Inferior parietal cortex (tissue), 1 donor: ENCODE data around the gene PCBP3.

ENCODE experiments used
- DNase-seq: peaks from one replicate; pipeline ENCODE4 v3.0.0-alpha.2; 2016; ENCODE audit errors: extremely low spot score

Gene PCBP3

GRCh38 chr21:45981151-45982091 is 337.9 kb downstream of the PCBP3 start, which contains the start of gene COL6A1:
COL6A1 (plus strand) TSS chr21:45981770; CDS start chr21:45981851, 81 bp downstream.
- DNase-seq, result peak; percentile 34

GRCh38 chr21:45982092-45982757 is 338.7 kb downstream of the PCBP3 start:
- DNase-seq, result no peak

- no peak for DNase-seq
Observed at GRCh38 chr21:45982758-45983648, 339.5 kb downstream of the PCBP3 start.

GRCh38 chr21:45983649-45983965 is 340.1 kb downstream of the PCBP3 start:
- no peak for DNase-seq

GRCh38 chr21:45983981-45984551 is 340.5 kb downstream of the PCBP3 start:
- no peak for DNase-seq

GRCh38 chr21:45984584-45985095 is 341.1 kb downstream of the PCBP3 start:
- no peak for DNase-seq

- no peak for DNase-seq
Observed at GRCh38 chr21:45985471-45986315, 342.2 kb downstream of the PCBP3 start.

GRCh38 chr21:45986316-45987051 is 343.0 kb downstream of the PCBP3 start:
- DNase-seq, result no peak

- no peak for DNase-seq
Observed at GRCh38 chr21:45987121-45987711, 343.7 kb downstream of the PCBP3 start.

GRCh38 chr21:45988366-45989347 is 345.1 kb downstream of the PCBP3 start:
- no peak for DNase-seq

- no peak for DNase-seq
Observed at GRCh38 chr21:45989355-45990048, 346.0 kb downstream of the PCBP3 start.

GRCh38 chr21:45990049-45990711 is 346.7 kb downstream of the PCBP3 start:
- no peak for DNase-seq

- DNase-seq, result no peak
Observed at GRCh38 chr21:45990741-45991605, 347.4 kb downstream of the PCBP3 start.

- no peak for DNase-seq
Observed at GRCh38 chr21:45991606-45992300, 348.2 kb downstream of the PCBP3 start.
